ENCODE data around the gene ATP8B3.
A peak's percentile ranks its signal among the peaks of the same experiment; 100 is the strongest.

The ATP8B3 gene

GRCh38 chr19:1850809-1851653, 39.0 kb upstream of the ATP8B3 start:
- DNase-seq (ENCODE audit: low read depth in 3 of 3) = no peak

DNA sequence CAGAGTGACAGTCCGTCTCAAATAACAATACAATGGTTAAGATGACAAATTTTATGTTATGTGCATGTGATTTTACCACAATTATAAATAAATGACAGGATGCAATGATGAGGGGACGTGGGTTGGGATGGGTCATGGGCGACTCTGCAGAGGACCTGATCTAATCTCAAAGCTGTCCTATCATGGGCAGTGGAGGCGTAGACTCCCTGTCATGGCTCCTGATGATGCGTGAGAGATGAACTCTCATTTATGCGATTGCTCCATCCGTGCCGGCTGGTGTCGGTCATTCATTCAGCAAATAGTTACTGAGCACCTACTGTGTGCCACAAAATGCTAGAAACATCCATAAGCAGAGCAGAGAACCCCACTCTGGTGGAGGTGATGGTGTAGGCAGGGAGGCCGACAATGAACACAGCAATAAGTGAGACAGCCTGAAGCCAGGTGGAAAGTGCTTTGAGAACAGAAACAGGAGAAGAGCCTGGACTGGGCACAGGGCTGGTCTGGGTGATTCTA, 37.9 kb upstream of the ATP8B3 start:
- no peak for DNase-seq (ENCODE audit: low read depth in 3 of 3)

GRCh38 chr19:1849132-1849474, 37.0 kb upstream of the ATP8B3 start:
- no peak for DNase-seq (ENCODE audit: low read depth in 3 of 3)

DNA sequence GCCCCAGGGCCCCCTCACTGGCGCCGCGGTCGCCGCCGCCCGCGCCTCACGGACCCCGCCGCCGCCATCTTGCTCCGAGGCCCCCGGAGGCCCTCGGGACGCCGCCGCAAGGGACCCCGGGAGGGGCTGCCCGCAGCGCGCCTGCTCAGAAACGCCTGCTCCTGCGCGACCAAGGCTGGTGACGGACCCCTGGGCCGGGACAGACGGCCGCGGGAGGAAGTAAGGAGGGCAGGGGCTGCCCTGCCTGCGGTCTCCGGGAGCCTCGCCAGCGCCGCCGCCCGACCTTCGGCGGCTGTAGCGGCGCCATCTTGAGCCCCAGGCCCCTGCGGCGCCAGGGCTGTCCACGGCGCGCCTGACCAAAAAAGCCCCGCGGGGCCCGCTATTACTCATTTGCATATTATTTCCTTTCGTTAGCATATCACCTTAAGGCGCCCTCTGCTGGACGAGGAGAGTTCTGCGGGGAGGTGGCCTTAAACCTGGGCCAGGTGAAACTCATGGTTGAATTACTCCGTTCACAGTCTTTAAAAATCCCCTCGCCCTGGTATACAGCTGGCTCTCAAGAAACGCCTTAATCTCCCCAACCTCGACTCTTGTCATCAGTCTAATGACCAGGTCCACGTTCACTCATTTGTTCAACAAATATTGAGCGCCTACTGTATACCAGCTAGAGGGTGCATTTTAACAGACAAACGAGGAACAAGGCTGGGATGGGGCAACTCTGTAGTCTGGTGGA, 36.5 kb upstream of the ATP8B3 start, which contains the start of gene REXO1:
Gene REXO1, minus strand, starts transcription at position 85 of the 733 bp plus-strand sequence. CDS start 125 bp downstream, outside the sequence.
- peak; percentile 93 to 98 (median 97) for DNase-seq (ENCODE audit: low read depth in 3 of 3)

GRCh38 chr19:1847684-1848398, 35.8 kb upstream of the ATP8B3 start:
- peak in 1 of 3 experiments; percentile 33 for DNase-seq (ENCODE audit: low read depth in 3 of 3)

- no peak for DNase-seq (ENCODE audit: low read depth in 3 of 3)
These were observed 35.2 kb upstream of the ATP8B3 start for GRCh38 chr19:1847348-1847683.

DNA sequence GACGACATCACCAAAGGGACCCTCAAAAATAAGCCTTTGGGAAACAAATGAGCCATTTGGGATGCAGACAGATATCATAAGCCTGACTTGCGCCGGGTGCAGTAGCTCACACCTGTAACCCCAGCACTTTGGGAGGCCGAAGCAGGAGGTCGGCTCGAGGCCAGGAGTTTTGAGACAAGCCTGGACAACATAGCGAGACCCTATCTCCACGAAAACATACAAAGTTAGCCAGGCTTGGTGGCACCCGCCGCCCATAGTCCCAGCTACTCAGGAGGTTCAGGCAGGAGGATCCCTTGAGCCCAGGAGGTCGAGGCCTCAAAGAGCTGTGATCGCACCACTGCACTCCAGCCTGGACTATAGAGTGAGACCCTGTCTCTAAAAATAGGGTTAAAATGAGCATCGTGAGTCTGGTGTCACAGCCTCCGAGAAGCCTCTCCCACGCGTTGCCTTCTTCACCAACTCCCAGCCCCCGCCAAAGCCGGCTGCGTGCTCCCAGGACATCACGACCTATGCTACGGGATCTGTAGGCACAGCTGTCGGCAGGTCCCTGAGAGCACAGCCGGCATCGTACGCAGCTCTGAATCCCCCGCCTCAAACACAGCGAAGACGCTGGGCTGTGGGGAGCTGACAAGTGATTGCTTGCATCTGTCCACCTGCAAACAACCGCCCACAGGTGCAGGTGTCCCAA, 34.6 kb upstream of the ATP8B3 start:
- DNase-seq (ENCODE audit: low read depth in 3 of 3) = no peak

DNA sequence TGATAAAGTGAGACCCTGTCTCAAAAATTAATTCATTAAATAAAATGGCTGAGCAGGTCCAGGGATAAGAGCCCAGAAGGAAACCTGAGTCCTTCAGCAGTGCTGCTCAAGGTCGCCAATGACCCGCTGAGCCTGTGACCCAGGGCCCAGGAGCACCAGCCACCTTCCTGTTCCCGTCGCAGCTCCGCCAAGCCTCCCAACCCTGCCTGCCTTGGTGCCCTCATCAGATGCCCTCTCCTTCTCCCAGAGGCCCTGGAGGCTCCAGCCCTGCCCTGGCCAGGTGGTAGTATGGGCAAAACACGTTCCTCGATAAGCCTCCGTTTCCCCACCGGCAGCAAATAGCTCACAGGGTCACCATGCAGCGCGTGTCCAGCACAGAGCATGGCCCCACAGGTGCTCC, 33.6 kb upstream of the ATP8B3 start:
- DNase-seq (ENCODE audit: low read depth in 3 of 3) = no peak

DNA sequence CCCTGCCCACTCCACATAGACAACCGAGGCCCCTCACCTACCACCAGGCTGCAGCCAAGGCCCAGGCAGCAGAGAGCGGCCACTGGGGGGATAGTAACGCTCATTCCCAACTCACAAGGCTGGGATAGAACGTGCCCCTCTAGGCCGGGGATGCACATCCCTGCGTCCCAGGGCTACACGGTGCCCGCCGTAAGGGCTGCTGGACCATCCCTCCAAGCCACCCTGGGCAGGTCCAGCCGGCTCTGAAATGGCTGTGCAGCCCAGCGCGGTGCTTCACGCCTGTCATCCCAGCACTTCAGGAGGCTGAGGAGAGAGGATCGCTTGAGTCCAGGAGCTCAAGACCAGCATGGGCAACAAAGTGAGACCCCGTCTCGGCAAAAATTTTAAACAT, 33.0 kb upstream of the ATP8B3 start:
- no peak for DNase-seq (ENCODE audit: low read depth in 3 of 3)

DNA sequence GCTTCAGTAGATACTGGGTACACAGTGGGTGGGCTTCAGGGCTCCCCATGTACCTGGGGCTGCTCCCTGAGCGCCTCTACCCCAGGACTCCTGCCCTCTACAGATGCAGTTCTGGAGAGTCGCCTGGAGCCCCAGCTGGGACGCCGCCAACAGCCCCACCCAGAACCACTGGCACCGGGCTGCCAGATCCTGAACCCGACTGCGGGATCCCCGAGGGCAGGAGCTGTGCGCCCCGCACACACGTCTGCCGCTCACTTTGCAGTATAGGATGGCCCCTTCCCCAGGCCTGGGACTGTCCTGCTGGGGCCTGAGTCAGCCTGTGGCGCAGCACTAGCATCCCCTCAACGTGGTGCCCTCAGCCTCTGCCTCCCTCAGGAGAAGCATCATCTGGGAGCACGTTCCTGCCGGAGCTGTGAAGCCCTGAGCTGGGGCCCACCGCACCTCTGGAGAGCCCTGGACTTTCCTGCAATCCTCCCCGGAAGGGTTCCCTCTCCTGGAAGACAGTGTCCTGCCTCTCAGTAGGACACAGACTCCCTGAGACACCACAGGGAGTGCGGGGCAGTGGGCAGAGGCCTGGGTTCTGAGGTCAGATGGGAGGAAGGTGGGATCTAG, 32.5 kb upstream of the ATP8B3 start:
- no peak for DNase-seq (ENCODE audit: low read depth in 3 of 3)

GRCh38 chr19:1843646-1844394, 31.7 kb upstream of the ATP8B3 start:
- DNase-seq (ENCODE audit: low read depth in 3 of 3) = no peak

GRCh38 chr19:1843116-1843515, 31.0 kb upstream of the ATP8B3 start:
- DNase-seq (ENCODE audit: low read depth in 3 of 3) = no peak

GRCh38 chr19:1841209-1841924, 29.3 kb upstream of the ATP8B3 start:
- no peak for DNase-seq (ENCODE audit: low read depth in 3 of 3)

- no peak for DNase-seq (ENCODE audit: low read depth in 3 of 3)
These were observed 28.6 kb upstream of the ATP8B3 start for GRCh38 chr19:1840541-1841115.

DNA sequence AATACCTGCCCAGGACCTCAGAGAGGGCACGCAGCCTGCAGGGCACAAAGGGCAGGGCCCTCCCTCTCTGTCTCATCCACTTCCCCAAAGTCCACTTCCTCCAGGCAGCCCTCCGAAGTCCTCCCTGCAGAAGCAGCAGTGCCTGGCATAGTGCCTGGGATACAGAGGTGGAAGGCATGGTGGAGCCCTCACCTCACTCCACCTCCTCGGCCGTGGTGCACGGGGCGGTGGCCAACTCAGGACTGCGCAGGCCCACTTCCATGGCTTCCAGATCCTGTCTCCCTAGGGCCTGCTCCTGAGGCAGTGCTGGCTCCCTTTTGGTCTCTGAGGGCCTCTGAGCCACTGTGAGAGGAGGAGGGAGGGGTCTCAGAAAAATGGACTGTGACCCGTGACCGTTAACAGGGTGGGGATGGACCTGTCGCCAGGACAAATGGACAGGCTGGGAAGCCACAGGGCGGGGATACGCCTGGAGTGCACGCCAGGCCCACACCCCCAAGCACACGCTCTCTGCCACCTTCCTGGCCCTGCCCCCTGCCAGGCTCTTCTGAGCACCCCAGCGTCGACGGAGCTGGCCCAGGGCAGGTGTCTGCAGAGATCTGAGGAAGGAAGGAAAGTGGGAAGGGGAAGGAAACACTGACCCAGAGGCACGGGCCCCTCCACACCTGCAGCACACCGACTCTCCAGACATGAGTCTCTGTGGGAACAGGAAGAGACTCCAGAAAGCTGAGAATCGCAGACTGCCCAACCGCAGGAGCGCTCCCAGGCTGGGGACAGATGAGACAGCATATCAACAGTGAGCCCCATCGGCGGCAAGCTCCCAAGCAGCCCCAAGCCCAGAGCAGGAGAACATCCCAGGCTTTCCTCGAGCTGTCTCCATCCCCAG, 27.8 kb upstream of the ATP8B3 start:
- no peak for DNase-seq (ENCODE audit: low read depth in 3 of 3)

- peak in 1 of 3 experiments; percentile 54 for DNase-seq (ENCODE audit: low read depth in 3 of 3)
These were observed 25.6 kb upstream of the ATP8B3 start for GRCh38 chr19:1837625-1838105.

- no peak for DNase-seq (ENCODE audit: low read depth in 3 of 3)
These were observed 25.1 kb upstream of the ATP8B3 start for GRCh38 chr19:1837222-1837565.

DNA sequence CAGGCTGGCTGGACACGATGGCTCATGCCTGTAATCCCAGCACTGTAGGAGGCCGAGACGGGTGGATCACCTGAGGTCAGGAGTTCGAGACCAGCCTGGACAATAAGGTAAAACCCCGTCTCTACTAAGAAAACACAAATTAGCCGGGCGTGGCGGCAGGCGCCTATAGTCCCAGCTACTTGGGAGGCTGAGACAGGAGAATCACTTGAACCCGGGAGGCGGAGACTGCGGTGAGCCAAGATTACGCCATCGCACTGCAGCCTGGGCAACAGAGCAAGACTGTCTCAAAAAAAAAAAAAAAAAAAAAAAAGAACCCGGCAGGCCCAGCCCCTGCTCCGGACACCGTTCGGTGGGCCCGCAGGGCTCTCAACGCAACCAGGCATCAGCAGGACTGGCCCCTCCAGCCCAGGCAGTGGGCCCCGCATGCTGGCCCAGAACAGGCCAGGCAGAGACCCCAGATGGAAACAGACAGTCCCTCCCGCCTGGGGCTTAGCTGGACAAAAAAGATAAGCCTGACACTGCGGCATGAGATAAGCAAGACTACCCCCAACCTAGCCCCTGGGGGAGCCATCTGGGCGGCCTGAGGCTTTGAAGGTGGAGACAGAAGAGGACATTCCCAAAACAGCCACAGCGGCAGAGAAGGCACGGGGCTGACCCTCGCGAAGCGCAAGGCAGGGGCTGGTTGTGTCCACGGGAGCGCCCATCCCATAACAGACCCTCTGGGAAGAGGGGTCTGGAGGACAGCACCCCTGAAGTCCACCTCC, 24.6 kb upstream of the ATP8B3 start:
- no peak for DNase-seq (ENCODE audit: low read depth in 3 of 3)

Measured in stimulated activated CD4-positive, alpha-beta T cell treated with anti-CD3 and anti-CD28 coated beads, TNF-alpha, amount 100 ng/mL, for 24 hours (primary cell).